ES-I3 (cell line): ENCODE data around the gene ATP9B.

ENCODE experiments used
- H3K36me3 ChIP-seq: 2 replicates; pipeline ENCODE4 v1.6.1; 2013; ENCODE audit warnings: mild to moderate bottlenecking, low read length, control low read depth, moderate library complexity; ENCODE audit not compliant: insufficient read depth
- H3K4me1 ChIP-seq: 2 replicates; pipeline ENCODE4 v1.6.1; 2013; ENCODE audit warnings: mild to moderate bottlenecking, control low read depth, low read length; ENCODE audit not compliant: insufficient read depth
- H3K9ac ChIP-seq: 2 replicates; pipeline ENCODE4 v1.6.1; 2013; ENCODE audit warnings: low read depth, mild to moderate bottlenecking, low read length, moderate library complexity
- H3K9me3 ChIP-seq: 2 replicates; pipeline ENCODE4 v1.6.1; 2013; ENCODE audit warnings: mild to moderate bottlenecking, low read length, moderate library complexity; ENCODE audit not compliant: control insufficient read depth, insufficient read depth

The ATP9B gene

GRCh38 chr18:79402209-79402576, 333.0 kb downstream of the ATP9B start:
- no peak overlapping the region for H3K9ac ChIP-seq
- peaks cover 3% of the 10 kb centered on the region; the same call in 1 of the 2 replicates for H3K4me1 ChIP-seq
- H3K9me3 ChIP-seq = no peaks in the 10 kb centered on the region
- no peaks in the 10 kb centered on the region for H3K36me3 ChIP-seq

GRCh38 chr18:79402977-79403722, 334.0 kb downstream of the ATP9B start:
- Histone ChIP-seq H3K9me3 (no peaks in the 10 kb centered on the region), H3K9ac (no peak overlapping the region), H3K4me1 (peaks cover 3% of the 10 kb centered on the region; the same call in 1 of the 2 replicates), H3K36me3 (no peaks in the 10 kb centered on the region)

DNA sequence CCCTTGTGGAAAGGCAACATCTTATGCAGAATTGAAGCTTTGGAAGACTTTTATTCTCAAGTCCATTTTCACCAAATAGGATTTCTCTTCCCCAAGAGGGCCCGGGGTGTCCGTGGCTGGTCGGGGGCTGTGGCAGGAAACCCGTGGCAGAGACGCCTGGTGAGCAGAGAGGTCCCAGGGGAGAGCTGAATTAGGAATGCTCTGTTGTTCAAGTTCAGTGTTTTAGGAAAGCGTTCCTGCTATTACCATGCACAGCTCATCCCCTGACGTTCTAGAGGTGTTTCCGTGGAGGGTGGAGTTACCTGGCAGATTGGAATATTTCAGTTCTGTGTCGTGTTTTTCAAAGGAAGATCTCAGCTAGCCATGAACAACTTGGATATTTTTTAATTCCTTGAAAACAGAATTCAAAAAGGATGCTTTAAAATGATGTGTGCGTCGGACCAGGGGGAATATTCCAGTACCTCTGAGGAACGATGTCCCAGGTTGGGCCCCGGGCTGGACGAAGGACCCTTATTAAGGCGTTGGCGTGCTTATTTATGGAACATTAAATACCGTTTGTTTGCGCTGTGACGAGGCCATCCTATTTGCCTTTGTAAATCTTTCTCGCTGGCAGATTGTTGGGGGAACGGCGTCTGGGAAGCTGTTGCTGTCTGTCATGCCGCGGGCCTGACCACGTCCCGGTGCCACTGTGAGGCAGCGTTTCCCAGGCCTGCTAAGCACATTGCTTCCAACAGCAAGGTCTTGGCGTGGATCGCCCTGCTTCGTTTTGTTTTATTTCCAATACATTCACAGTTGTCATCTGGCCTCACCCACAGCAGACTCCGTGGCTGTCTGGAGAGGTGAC, 334.8 kb downstream of the ATP9B start:
- Histone ChIP-seq H3K4me1 (peaks cover 3% of the 10 kb centered on the region; the same call in 1 of the 2 replicates), H3K36me3 (no peaks in the 10 kb centered on the region), H3K9me3 (no peaks in the 10 kb centered on the region), H3K9ac (no peak overlapping the region)

DNA sequence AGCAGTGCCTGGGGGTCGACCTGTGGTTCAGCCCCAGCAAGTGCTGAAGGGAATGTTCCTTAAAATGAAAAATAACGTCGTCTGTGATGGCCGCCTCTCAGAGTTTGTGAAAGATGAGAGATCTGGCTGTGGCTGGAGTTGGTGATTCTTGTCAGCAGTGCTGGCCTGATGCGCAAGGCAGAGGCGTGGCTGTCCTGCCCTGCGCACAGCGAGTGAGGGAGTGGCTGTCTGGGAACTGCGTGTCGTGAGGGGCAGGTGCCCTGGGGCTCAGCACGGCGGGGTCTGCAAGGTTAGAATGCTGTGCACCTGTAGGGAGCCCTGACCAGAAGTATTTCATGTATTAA, 335.3 kb downstream of the ATP9B start:
- Histone ChIP-seq H3K9me3 (no peaks in the 10 kb centered on the region), H3K36me3 (no peaks in the 10 kb centered on the region), H3K9ac (no peak overlapping the region), H3K4me1 (peaks cover 3% of the 10 kb centered on the region; the same call in 1 of the 2 replicates)

- H3K36me3 ChIP-seq = no peaks in the 10 kb centered on the region
- H3K9me3 ChIP-seq = no peaks in the 10 kb centered on the region
- no peak overlapping the region for H3K9ac ChIP-seq
- peaks cover 3% of the 10 kb centered on the region; the same call in 1 of the 2 replicates for H3K4me1 ChIP-seq
Observed at GRCh38 chr18:79405019-79405780, 336.0 kb downstream of the ATP9B start.

DNA sequence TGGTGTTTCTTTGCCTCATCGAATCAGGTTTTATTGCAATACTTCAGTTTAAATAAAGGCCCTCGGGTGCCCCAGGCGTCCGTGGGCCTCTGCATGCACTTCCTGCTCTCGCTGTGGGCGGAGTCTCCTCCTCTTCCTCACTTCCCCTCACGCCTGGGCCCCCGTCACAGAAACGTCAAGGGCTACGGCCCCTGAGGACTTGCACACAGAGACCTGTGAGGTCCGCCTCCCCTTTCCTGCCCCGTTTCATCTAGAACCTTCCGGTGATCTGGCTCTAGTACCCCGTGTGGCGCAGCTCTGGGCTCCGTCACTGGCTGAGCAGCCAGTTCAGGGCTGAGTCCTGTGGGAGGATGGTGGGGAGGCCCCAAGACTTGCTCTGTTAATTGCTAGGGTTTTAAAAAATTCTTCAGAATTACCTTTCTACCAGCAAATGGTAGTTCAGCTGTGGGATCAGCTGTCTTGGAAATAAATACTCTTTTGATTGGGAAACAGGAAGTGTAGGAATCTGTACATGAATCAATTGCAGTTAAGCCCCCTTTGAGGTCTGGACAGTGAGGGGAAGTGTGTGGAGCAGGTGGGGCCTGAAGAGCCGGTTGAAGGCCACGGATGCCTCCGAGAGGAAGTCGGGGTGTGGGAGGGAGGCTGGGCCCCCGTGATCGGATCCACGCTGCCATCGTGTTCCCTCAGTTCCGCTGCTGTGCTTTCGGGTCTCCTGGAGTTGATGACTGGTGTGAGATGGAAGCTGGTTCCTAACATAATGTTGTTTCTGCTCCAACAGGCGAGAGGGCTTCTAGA, 336.8 kb downstream of the ATP9B start:
- peaks cover 3% of the 10 kb centered on the region; the same call in 1 of the 2 replicates for H3K4me1 ChIP-seq
- H3K9ac ChIP-seq = no peak overlapping the region
- no peaks in the 10 kb centered on the region for H3K36me3 ChIP-seq
- H3K9me3 ChIP-seq = no peaks in the 10 kb centered on the region

DNA sequence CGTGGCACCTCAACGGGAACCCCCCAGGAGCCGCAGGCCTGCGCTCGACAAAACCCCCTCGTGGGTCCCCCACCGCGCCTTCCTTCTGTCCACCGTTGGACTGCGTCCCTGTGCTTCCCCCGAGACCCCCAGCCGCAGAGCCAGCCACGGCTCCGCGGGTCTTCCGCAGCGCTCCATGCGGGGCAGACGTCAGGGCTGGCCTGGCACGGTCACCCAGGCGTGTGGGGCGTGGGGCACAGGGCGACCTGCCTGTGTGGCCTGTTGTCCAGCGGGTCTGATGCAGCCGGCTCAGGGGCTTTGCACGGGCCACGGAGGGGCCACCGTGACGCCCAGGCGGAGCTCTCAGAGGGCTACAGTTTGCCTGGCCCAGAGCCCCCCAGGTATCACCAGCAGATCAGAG, 337.5 kb downstream of the ATP9B start:
- Histone ChIP-seq H3K9me3 (no peaks in the 10 kb centered on the region), H3K9ac (no peak overlapping the region), H3K4me1 (peaks cover 3% of the 10 kb centered on the region; the same call in 1 of the 2 replicates), H3K36me3 (no peaks in the 10 kb centered on the region)

- Histone ChIP-seq H3K36me3 (no peaks in the 10 kb centered on the region), H3K4me1 (peaks cover 3% of the 10 kb centered on the region; the same call in 1 of the 2 replicates)
Observed at GRCh38 chr18:79409313-79409712, 340.1 kb downstream of the ATP9B start.

GRCh38 chr18:79410171-79410641, 341.0 kb downstream of the ATP9B start:
- peaks cover 3% of the 10 kb centered on the region; the same call in 1 of the 2 replicates for H3K4me1 ChIP-seq
- no peak overlapping the region for H3K9ac ChIP-seq
- no peaks in the 10 kb centered on the region for H3K36me3 ChIP-seq
- no peaks in the 10 kb centered on the region for H3K9me3 ChIP-seq

More at GRCh38 chr18:79409313-79409712, 340.1 kb downstream of the ATP9B start:
- no peaks in the 10 kb centered on the region for H3K9me3 ChIP-seq
- no peak overlapping the region for H3K9ac ChIP-seq

GRCh38 chr18:79410731-79411613, 341.8 kb downstream of the ATP9B start:
- Histone ChIP-seq H3K4me1 (no peaks in the 10 kb centered on the region; the same call in 1 of the 2 replicates), H3K9ac (no peak overlapping the region), H3K9me3 (no peaks in the 10 kb centered on the region), H3K36me3 (no peaks in the 10 kb centered on the region)

DNA sequence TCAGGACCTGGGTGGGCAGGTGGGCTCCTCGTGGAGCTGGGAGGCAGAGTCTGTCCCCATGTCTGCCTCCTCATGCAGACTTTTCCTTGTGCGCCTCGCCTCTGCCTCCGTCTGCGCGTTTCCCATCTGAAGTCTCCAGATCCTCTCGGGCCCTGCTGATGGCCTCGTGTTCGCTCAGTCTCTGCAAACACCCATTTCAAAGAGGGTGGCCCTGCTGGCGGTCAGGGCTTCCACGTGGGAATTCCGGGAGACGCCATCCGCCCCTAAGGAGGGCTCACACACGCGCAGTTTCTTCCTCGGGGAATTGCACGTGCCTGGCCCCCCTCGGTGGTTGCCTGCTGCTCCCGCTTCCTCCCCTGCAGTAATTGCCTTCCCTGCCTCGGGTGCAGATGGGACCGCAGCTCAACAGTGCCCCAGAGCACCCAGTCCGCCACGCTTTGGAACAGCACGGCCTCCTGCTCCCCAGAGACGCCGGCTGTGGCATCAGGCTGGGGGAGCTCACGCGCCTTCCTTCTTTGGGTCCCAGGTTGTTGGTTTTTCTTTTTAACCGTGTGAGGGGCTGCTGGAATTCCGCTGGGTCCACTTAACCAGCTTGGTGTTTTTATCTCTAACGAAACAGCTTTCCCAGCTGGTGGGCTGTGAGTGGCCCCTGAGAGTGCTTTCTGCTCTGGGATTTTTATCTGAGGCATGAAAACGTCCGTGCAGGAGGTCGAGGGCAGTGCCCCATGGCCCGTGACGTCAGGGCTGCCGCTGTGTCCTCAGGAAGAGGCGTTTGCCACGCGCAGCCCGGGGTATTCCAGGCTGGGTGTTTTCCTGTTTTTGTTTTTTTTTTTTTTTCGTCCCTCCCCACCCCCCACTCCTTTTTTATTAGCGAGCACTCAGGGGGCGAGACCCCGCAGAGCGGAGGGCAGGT, 342.7 kb downstream of the ATP9B start:
- H3K4me1 ChIP-seq = no peaks in the 10 kb centered on the region; the same call in 1 of the 2 replicates
- no peaks in the 10 kb centered on the region for H3K36me3 ChIP-seq
- H3K9ac ChIP-seq = no peak overlapping the region
- H3K9me3 ChIP-seq = no peaks in the 10 kb centered on the region

DNA sequence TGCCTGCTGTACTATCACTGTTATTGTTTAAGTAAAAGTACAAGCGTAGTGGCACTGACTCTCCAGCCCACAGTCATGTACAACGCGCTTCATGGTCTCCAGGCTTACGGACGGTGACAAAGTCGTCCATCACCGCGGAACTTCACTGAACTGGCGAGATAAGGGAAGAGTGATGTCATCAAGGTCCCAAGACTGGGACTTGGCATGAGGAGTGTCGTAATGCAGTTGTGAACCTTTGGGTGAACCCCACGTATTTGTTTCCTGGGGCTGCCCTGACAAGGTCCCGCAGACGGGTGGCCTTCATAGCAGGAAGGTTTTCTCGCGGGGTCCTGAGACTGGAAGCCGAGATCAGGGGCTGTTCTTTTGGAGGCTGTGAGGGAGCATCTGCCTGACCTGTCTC, 343.8 kb downstream of the ATP9B start:
- Histone ChIP-seq H3K9ac (no peak overlapping the region), H3K36me3 (no peaks in the 10 kb centered on the region), H3K4me1 (no peaks in the 10 kb centered on the region; the same call in 1 of the 2 replicates), H3K9me3 (no peaks in the 10 kb centered on the region)
